Measurements from ENCODE around the gene CEP78.

CEP78 gene

GRCh38 chr9:78307360-78307759 is 71.5 kb downstream of the CEP78 start:
- H3K4me1 ChIP-seq (ENCODE audit: control insufficient read depth in 2 of 2, insufficient read depth in 1 of 2, low read depth in 1 of 2, low read length in 2 of 2): no peaks in the 10 kb centered on the region

GRCh38 chr9:78309066-78309465 is 73.2 kb downstream of the CEP78 start:
- no peak for DNase-seq (ENCODE audit: low spot score)

More at GRCh38 chr9:78307360-78307759, 71.5 kb downstream of the CEP78 start:
- Histone ChIP-seq H3K23ac (ENCODE audit: low read depth, low read length, poor library complexity) (no peak overlapping the region), H2BK120ac (ENCODE audit: low read depth, low read length) (no peak overlapping the region), H3K9ac (ENCODE audit: low read depth, low read length, poor library complexity) (no peak overlapping the region), H4K8ac (ENCODE audit: low read depth, low read length) (no peak overlapping the region), H3K27me3 (ENCODE audit: control insufficient read depth in 3 of 3, insufficient read depth in 3 of 3, low read depth in 1 of 3, low read length in 3 of 3) (no peaks in the 10 kb centered on the region), H2AFZ (ENCODE audit: low read length) (no peak overlapping the region), H3K27ac (replicated peaks; ENCODE audit: low read length) (no peak overlapping the region), H2BK12ac (ENCODE audit: low read length) (no peak overlapping the region), H3K4me3 (ENCODE audit: low read length in 2 of 2) (no peak overlapping the region), H3K14ac (ENCODE audit: low read length) (no peak overlapping the region), H2BK5ac (ENCODE audit: low read length) (no peak overlapping the region), H2AK5ac (ENCODE audit: low read depth, low read length) (no peak overlapping the region), H3K9me3 (replicated peaks in 1 of 2; ENCODE audit: control insufficient read depth in 2 of 2, insufficient read depth in 1 of 2, low read depth in 1 of 2, low read length in 2 of 2) (no peaks in the 10 kb centered on the region), H4K91ac (ENCODE audit: low read depth, low read length, poor library complexity) (no peak overlapping the region), H3K36me3 (replicated peaks in 1 of 2; ENCODE audit: control insufficient read depth in 2 of 2, insufficient read depth in 2 of 2, low read length in 2 of 2) (peaks cover 64 to 97% of the 10 kb centered on the region in 2 donors), H3K4me2 (ENCODE audit: insufficient read depth, low read length, poor library complexity, severe bottlenecking) (no peak overlapping the region), H3K18ac (ENCODE audit: low read length) (no peak overlapping the region), H3K4ac (ENCODE audit: low read length) (no peak overlapping the region), H3K79me1 (ENCODE audit: low read depth, low read length) (peaks cover 2% of the 10 kb centered on the region), H2BK15ac (ENCODE audit: low read length) (no peak overlapping the region)
- WGBS, 2 donors (ENCODE audit: extremely low coverage in 2 of 2, insufficient read length in 2 of 2, insufficient replicate concordance in 1 of 2): no CpG with 5 or more reads among the region's 2 CpGs
- DNase-seq (ENCODE audit: low spot score): no peak

GRCh38 chr9:78311075-78311474 is 75.2 kb downstream of the CEP78 start:
- Histone ChIP-seq H3K9ac (ENCODE audit: low read depth, low read length, poor library complexity) (peak overlapping the region; percentile 0), H3K4me2 (ENCODE audit: insufficient read depth, low read length, poor library complexity, severe bottlenecking) (no peak overlapping the region), H2BK15ac (ENCODE audit: low read length) (no peak overlapping the region), H3K23ac (ENCODE audit: low read depth, low read length, poor library complexity) (no peak overlapping the region), H2AK5ac (ENCODE audit: low read depth, low read length) (no peak overlapping the region), H4K8ac (ENCODE audit: low read depth, low read length) (no peak overlapping the region), H3K18ac (ENCODE audit: low read length) (no peak overlapping the region), H2BK5ac (ENCODE audit: low read length) (no peak overlapping the region), H3K27ac (replicated peaks; ENCODE audit: low read length) (no peak overlapping the region), H3K14ac (ENCODE audit: low read length) (peak overlapping the region; percentile 64), H2BK120ac (ENCODE audit: low read depth, low read length) (no peak overlapping the region), H3K4me1 (ENCODE audit: control insufficient read depth in 2 of 2, insufficient read depth in 1 of 2, low read depth in 1 of 2, low read length in 2 of 2) (no peaks in the 10 kb centered on the region), H4K91ac (ENCODE audit: low read depth, low read length, poor library complexity) (peak overlapping the region; percentile 53), H2AFZ (ENCODE audit: low read length) (no peak overlapping the region), H2BK12ac (ENCODE audit: low read length) (no peak overlapping the region), H3K36me3 (replicated peaks in 1 of 2; ENCODE audit: control insufficient read depth in 2 of 2, insufficient read depth in 2 of 2, low read length in 2 of 2) (peaks cover 60 to 95% of the 10 kb centered on the region in 2 donors), H3K4ac (ENCODE audit: low read length) (no peak overlapping the region), H3K79me1 (ENCODE audit: low read depth, low read length) (peaks cover 5% of the 10 kb centered on the region), H3K4me3 (ENCODE audit: low read length in 2 of 2) (no peak overlapping the region), H3K27me3 (ENCODE audit: control insufficient read depth in 3 of 3, insufficient read depth in 3 of 3, low read depth in 1 of 3, low read length in 3 of 3) (no peaks in the 10 kb centered on the region), H3K9me3 (replicated peaks in 1 of 2; ENCODE audit: control insufficient read depth in 2 of 2, insufficient read depth in 1 of 2, low read depth in 1 of 2, low read length in 2 of 2) (no peaks in the 10 kb centered on the region)
- DNase-seq (ENCODE audit: low spot score): no peak
- no CpG with 5 or more reads among the region's 5 CpGs for WGBS, 2 donors (ENCODE audit: extremely low coverage in 2 of 2, insufficient read length in 2 of 2, insufficient replicate concordance in 1 of 2)

More at GRCh38 chr9:78309066-78309465, 73.2 kb downstream of the CEP78 start:
- no peaks in the 10 kb centered on the region for H3K27me3 ChIP-seq (ENCODE audit: control insufficient read depth in 3 of 3, insufficient read depth in 3 of 3, low read depth in 1 of 3, low read length in 3 of 3)
- H3K14ac ChIP-seq (ENCODE audit: low read length): no peak overlapping the region
- no peaks in the 10 kb centered on the region for H3K4me1 ChIP-seq (ENCODE audit: control insufficient read depth in 2 of 2, insufficient read depth in 1 of 2, low read depth in 1 of 2, low read length in 2 of 2)
- H3K9me3 ChIP-seq (replicated peaks in 1 of 2; ENCODE audit: control insufficient read depth in 2 of 2, insufficient read depth in 1 of 2, low read depth in 1 of 2, low read length in 2 of 2): no peaks in the 10 kb centered on the region
- H3K9ac ChIP-seq (ENCODE audit: low read depth, low read length, poor library complexity): no peak overlapping the region
- no peak overlapping the region for H2BK5ac ChIP-seq (ENCODE audit: low read length)
- H2AK5ac ChIP-seq (ENCODE audit: low read depth, low read length): no peak overlapping the region
- H3K79me1 ChIP-seq (ENCODE audit: low read depth, low read length): no peaks in the 10 kb centered on the region
- H3K23ac ChIP-seq (ENCODE audit: low read depth, low read length, poor library complexity): no peak overlapping the region
- H2BK15ac ChIP-seq (ENCODE audit: low read length): no peak overlapping the region
- H2BK12ac ChIP-seq (ENCODE audit: low read length): no peak overlapping the region
- H4K91ac ChIP-seq (ENCODE audit: low read depth, low read length, poor library complexity): no peak overlapping the region
- no peak overlapping the region for H3K18ac ChIP-seq (ENCODE audit: low read length)
- peaks cover 59 to 96% of the 10 kb centered on the region in 2 donors for H3K36me3 ChIP-seq (replicated peaks in 1 of 2; ENCODE audit: control insufficient read depth in 2 of 2, insufficient read depth in 2 of 2, low read length in 2 of 2)
- H3K4me2 ChIP-seq (ENCODE audit: insufficient read depth, low read length, poor library complexity, severe bottlenecking): no peak overlapping the region
- no peak overlapping the region for H2AFZ ChIP-seq (ENCODE audit: low read length)
- H3K4me3 ChIP-seq (ENCODE audit: low read length in 2 of 2): no peak overlapping the region
- no peak overlapping the region for H3K4ac ChIP-seq (ENCODE audit: low read length)
- no peak overlapping the region for H2BK120ac ChIP-seq (ENCODE audit: low read depth, low read length)
- no CpG with 5 or more reads among the region's 6 CpGs for WGBS, 2 donors (ENCODE audit: extremely low coverage in 2 of 2, insufficient read length in 2 of 2, insufficient replicate concordance in 1 of 2)
- no peak overlapping the region for H4K8ac ChIP-seq (ENCODE audit: low read depth, low read length)
- H3K27ac ChIP-seq (replicated peaks; ENCODE audit: low read length): no peak overlapping the region

- no peaks in the 10 kb centered on the region for H3K4me1 ChIP-seq (ENCODE audit: control insufficient read depth in 2 of 2, insufficient read depth in 1 of 2, low read depth in 1 of 2, low read length in 2 of 2)
- no peak overlapping the region for H3K23ac ChIP-seq (ENCODE audit: low read depth, low read length, poor library complexity)
- H3K27me3 ChIP-seq (ENCODE audit: control insufficient read depth in 3 of 3, insufficient read depth in 3 of 3, low read depth in 1 of 3, low read length in 3 of 3): no peaks in the 10 kb centered on the region
- no peak overlapping the region for H3K14ac ChIP-seq (ENCODE audit: low read length)
- H3K79me1 ChIP-seq (ENCODE audit: low read depth, low read length): peaks cover 5% of the 10 kb centered on the region
- H2BK120ac ChIP-seq (ENCODE audit: low read depth, low read length): no peak overlapping the region
- H3K9ac ChIP-seq (ENCODE audit: low read depth, low read length, poor library complexity): no peak overlapping the region
- no peak for DNase-seq (ENCODE audit: low spot score)
- no CpG with 5 or more reads among the region's 9 CpGs for whole genome bisulfite sequencing, 2 donors (ENCODE audit: extremely low coverage in 2 of 2, insufficient read length in 2 of 2, insufficient replicate concordance in 1 of 2)
- no peak overlapping the region for H2BK15ac ChIP-seq (ENCODE audit: low read length)
- no peak overlapping the region for H2AK5ac ChIP-seq (ENCODE audit: low read depth, low read length)
- no peak overlapping the region for H4K8ac ChIP-seq (ENCODE audit: low read depth, low read length)
- peaks cover 56 to 95% of the 10 kb centered on the region in 2 donors for H3K36me3 ChIP-seq (replicated peaks in 1 of 2; ENCODE audit: control insufficient read depth in 2 of 2, insufficient read depth in 2 of 2, low read length in 2 of 2)
- no peak overlapping the region for H3K4me2 ChIP-seq (ENCODE audit: insufficient read depth, low read length, poor library complexity, severe bottlenecking)
- no peak overlapping the region for H3K27ac ChIP-seq (replicated peaks; ENCODE audit: low read length)
- no peak overlapping the region for H4K91ac ChIP-seq (ENCODE audit: low read depth, low read length, poor library complexity)
- no peaks in the 10 kb centered on the region for H3K9me3 ChIP-seq (replicated peaks in 1 of 2; ENCODE audit: control insufficient read depth in 2 of 2, insufficient read depth in 1 of 2, low read depth in 1 of 2, low read length in 2 of 2)
- H3K18ac ChIP-seq (ENCODE audit: low read length): no peak overlapping the region
- no peak overlapping the region for H2BK12ac ChIP-seq (ENCODE audit: low read length)
- H2AFZ ChIP-seq (ENCODE audit: low read length): no peak overlapping the region
- H3K4ac ChIP-seq (ENCODE audit: low read length): no peak overlapping the region
- H3K4me3 ChIP-seq (ENCODE audit: low read length in 2 of 2): no peak overlapping the region
- H2BK5ac ChIP-seq (ENCODE audit: low read length): no peak overlapping the region
Observed at GRCh38 chr9:78311886-78312524, 76.1 kb downstream of the CEP78 start.
